HG02852 (cell line): ENCODE results near the gene SUCLA2.

Experiments used
- ATAC-seq: cut with Tn5 transposase; IDR thresholded peaks from one replicate; pipeline ENCODE4 v1.9.1; 2021; ENCODE audit warnings: mild to moderate bottlenecking, moderate library complexity; ENCODE audit not compliant: unreplicated experiment

Gene SUCLA2

DNA sequence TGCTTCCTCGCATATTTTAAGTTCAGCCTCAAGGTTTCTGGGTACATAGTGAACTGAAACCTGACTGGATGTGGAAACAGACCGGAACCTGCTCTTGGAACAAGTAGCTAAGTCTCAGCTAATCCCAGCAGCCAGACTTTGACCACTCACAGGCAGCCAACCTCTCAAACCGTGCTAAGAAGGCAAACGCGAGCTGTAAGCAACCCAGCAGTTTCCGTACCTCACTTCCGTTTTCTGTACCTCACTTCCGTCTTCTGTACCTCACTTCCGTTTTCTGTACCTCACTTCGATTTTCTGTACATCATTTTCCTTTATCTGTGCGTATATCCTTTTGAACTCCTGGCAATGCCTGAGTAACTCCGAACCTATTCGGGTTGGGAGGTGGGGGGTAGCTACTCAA, 96.8 kb downstream of the SUCLA2 start:
- no peak for ATAC-seq

DNA sequence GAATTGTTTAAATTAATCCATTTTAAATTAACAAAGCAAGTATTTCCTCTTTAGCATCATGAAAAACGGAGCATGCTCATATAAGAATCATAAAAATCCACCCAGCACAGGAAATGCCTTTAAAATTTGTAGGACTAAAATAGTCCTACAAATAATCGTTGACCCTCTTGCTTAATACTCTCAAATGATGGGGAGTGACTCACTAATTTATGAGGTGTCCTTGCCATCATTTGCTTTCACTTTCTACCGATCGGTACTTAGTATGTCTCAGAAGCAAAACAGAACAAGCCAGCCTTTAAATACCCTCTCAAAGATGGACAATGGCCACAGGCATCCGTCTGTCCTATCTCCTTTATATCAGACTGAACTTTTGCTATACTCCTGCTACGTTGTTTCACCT, 97.2 kb downstream of the SUCLA2 start:
- ATAC-seq = no peak

DNA sequence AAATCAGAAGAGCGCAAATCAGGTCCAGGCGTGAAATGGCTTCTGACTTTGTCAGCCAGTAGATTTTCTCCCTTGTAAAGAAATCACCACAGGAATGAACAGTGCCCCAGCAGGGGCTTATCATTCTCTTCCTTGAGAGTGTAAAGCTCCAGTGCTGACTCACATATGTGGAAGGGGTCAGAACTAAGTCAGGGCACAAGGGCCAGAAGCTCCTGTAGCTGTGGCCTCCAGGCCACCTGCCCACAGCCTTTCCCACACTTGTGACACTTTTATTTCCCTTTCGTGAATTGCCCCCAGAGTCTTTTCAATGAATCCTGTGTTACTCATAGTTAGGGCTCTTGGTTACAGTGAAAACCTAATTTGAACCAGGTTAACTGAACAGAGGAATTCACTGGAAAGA, 99.6 kb downstream of the SUCLA2 start:
- no peak for ATAC-seq

- no peak for ATAC-seq
Measured at GRCh38 chr13:47898080-47898479, 103.0 kb downstream of the SUCLA2 start.

DNA sequence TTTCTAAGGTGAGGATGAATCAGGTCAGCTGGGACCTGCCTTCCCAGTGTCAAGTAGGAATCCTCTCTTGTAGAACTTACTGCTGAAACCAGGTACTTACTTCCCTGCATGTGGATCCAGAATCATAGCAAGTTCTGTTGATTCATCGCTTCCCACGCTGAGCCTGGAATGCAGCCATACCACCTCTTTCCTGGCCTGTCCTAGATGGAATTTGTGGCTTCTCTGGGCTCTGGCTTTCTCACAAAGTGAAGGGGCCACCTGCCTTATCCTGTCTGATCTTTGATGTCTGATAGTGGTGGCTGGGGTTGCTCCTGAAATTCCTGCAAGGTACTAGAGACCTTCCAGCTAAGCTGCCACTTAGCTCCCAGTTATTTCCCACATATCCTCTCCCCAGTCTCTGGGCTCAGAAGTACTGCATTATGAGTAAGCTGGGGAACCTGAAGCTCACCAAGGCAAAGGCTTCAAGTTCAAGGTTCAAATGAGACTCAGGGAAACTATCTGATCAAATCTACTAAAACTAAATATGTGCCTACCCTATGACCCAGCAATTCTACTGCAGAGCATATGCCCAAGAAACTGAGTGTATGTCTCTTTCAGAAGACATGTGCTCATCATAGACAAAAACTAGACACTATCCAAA, 103.5 kb downstream of the SUCLA2 start:
- no peak for ATAC-seq

DNA sequence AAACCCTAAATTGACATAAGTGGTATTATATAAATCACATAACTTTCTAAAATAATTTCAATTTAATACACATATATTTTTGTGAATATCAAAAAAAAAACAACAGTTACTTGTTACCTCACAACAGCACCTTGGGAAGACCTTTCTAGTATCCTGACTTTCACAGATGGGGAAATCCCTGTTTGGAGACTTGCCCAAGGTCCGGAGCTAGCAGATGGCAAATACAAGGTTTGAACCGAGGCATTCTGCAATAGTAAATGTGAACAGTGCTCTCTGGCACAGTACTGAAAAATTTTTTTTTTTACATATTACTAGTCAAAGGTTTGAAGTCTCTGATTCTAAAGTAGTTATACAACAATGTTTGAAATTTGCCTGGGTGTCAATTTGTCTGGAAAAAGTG, 104.5 kb downstream of the SUCLA2 start:
- ATAC-seq = no peak

DNA sequence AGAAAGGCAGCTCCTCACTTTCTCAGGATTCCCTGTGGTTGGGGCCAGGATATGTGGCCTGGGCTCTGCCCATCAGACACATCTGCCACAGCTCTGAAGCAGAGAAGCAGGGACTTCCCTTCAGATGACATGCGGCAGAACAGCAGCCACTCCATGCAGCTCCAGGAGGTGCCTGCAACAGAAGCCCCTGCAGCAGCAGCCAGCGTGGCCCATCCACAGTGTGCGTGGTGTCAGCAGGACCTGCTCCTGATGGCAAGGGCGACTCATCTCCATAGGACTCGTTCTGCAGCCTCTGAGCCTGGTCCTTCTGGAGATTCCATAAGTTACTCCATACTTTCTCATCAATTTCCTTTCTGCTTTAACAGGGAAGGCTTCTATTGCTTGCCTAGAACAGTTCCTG, 105.0 kb downstream of the SUCLA2 start:
- no peak for ATAC-seq

- ATAC-seq = no peak
Measured at GRCh38 chr13:47893527-47893926, 107.5 kb downstream of the SUCLA2 start.
